ENCODE data around the gene SIX3. TPM values are rescaled to one million over a fixed set of nuclear protein-coding genes. Genes with fewer than 3 reads are reported as not detected.

Gene SIX3
- polyA plus RNA-seq, 1 of the 3 experiments (the other 2 are of a cell fraction): 0.58 TPM

DNA sequence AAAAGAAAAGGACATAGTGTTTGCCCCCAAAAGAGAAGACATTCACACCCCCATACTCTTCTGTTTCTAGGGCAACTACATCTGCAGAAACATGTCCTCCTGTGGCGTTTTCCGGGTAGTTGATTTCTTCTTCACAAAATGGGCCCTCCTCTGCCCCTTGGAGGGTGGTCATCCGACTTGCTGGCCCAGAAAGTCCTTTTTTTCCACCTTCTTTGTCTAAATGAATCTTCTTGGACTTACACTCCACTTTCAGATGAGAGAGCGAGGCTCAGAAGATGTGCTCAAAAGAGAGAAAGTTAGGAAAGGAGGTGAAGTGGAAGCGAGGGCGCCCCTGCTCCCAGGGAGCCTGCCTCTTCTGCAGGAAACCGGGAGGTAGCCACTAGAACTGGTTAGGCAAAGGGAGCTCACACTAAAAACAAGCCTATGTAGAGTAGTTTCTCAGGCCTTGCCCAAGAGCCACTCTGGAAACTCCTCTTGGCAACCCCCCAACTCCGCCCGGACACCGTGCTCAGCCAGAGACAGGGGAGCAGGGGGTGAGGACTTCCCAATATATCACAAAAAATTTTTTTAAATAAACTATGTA, 10.2 kb upstream of the SIX3 start:
- no peak for DNase-seq
- ChIA-PET CTCF (interaction anchor here (0.6 to 1.2 kb wide), 3 partner anchors 69 to 452 kb away, joined by 3 to 5 read pairs (median 4); no protein-coding TSS in a partner anchor), POLR2A (no interaction called here)
- Histone ChIP-seq H3F3A (replicated peaks; ENCODE audit: insufficient read depth) (no peaks in the 10 kb centered on the region), H3K9me3 (no peaks in the 10 kb centered on the region), H3K4me3 (ENCODE audit: low read depth in 2 of 2, low read length in 1 of 2) (no peak overlapping the region), H3K4me2 (no peak overlapping the region), H3K4me1 (ENCODE audit: control insufficient read depth in 1 of 2, insufficient read depth in 2 of 2, low read depth in 1 of 2, low read length in 1 of 2) (peaks cover 0 to 15% of the 10 kb centered on the region in 2 experiments; a peak in 2 of 4 replicates), H4K20me1 (ENCODE audit: insufficient read depth) (no peaks in the 10 kb centered on the region), H3K9me2 (no peaks in the 10 kb centered on the region), H3K9ac (no peak overlapping the region), H2AFZ (ENCODE audit: low read depth) (no peak overlapping the region), H3K79me2 (ENCODE audit: insufficient read depth) (no peaks in the 10 kb centered on the region), H3K27me3 (ENCODE audit: insufficient read depth) (peaks cover 39% of the 10 kb centered on the region), H3K36me3 (replicated peaks in 1 of 2; ENCODE audit: control insufficient read depth in 1 of 2, insufficient read depth in 2 of 2, low read length in 1 of 2) (no peaks in the 10 kb centered on the region), H3K27ac (ENCODE audit: low read depth in 2 of 2, low read length in 1 of 2) (no peak overlapping the region)
- TF ChIP-seq, protein P1, sequence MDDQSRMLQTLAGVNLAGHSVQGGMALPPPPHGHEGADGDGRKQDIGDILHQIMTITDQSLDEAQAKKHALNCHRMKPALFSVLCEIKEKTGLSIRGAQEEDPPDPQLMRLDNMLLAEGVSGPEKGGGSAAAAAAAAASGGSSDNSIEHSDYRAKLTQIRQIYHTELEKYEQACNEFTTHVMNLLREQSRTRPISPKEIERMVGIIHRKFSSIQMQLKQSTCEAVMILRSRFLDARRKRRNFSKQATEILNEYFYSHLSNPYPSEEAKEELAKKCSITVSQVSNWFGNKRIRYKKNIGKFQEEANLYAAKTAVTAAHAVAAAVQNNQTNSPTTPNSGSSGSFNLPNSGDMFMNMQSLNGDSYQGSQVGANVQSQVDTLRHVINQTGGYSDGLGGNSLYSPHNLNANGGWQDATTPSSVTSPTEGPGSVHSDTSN (IDR thresholded peaks at IDR 0.05): no peak
- TF ChIP-seq, protein P2, sequence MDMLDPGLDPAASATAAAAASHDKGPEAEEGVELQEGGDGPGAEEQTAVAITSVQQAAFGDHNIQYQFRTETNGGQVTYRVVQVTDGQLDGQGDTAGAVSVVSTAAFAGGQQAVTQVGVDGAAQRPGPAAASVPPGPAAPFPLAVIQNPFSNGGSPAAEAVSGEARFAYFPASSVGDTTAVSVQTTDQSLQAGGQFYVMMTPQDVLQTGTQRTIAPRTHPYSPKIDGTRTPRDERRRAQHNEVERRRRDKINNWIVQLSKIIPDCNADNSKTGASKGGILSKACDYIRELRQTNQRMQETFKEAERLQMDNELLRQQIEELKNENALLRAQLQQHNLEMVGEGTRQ (IDR thresholded peaks at IDR 0.05; ENCODE audit: borderline replicate concordance, low read depth, low read length): no peak
- TF ChIP-seq RXRA (IDR thresholded peaks at IDR 0.05; ENCODE audit: borderline replicate concordance, low read depth) (no peak), JUND (IDR thresholded peaks at IDR 0.05) (no peak), TEAD4 (IDR thresholded peaks at IDR 0.05; ENCODE audit: borderline replicate concordance, insufficient read depth) (no peak), NFIC (IDR thresholded peaks at IDR 0.05; ENCODE audit: borderline replicate concordance) (no peak), GATA2 (CRISPR knock-in tag; IDR thresholded peaks at IDR 0.05) (no peak), NRF1 (IDR thresholded peaks at IDR 0.05; ENCODE audit: low read depth, low read length) (no peak), MEF2A (IDR thresholded peaks at IDR 0.05; ENCODE audit: borderline replicate concordance, low read depth) (no peak), SIN3A (IDR thresholded peaks at IDR 0.05; ENCODE audit: borderline replicate concordance, low read depth, low read length) (no peak), POLR2AphosphoS5 (IDR thresholded peaks at IDR 0.05; ENCODE audit: low read depth, low read length) (no peak), FOXM1 (IDR thresholded peaks at IDR 0.05; ENCODE audit: low read depth) (no peak), FOXJ3 (CRISPR knock-in tag; IDR thresholded peaks at IDR 0.05) (no peak), ELF1 (IDR thresholded peaks at IDR 0.05) (no peak), RAD21 (IDR thresholded peaks at IDR 0.05; ENCODE audit: low read length) (no peak), MXI1 (IDR thresholded peaks at IDR 0.05; ENCODE audit: low read depth, low read length) (no peak), RFX5 (IDR thresholded peaks at IDR 0.05; ENCODE audit: low read length) (no peak), EZH2phosphoT487 (IDR thresholded peaks at IDR 0.05; ENCODE audit: borderline replicate concordance, low read depth) (no peak)
- TF ChIP-seq, protein P3, sequence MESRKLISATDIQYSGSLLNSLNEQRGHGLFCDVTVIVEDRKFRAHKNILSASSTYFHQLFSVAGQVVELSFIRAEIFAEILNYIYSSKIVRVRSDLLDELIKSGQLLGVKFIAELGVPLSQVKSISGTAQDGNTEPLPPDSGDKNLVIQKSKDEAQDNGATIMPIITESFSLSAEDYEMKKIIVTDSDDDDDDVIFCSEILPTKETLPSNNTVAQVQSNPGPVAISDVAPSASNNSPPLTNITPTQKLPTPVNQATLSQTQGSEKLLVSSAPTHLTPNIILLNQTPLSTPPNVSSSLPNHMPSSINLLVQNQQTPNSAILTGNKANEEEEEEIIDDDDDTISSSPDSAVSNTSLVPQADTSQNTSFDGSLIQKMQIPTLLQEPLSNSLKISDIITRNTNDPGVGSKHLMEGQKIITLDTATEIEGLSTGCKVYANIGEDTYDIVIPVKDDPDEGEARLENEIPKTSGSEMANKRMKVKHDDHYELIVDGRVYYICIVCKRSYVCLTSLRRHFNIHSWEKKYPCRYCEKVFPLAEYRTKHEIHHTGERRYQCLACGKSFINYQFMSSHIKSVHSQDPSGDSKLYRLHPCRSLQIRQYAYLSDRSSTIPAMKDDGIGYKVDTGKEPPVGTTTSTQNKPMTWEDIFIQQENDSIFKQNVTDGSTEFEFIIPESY (IDR thresholded peaks at IDR 0.05; ENCODE audit: borderline replicate concordance, low read depth): no peak
- TF ChIP-seq, protein P4, sequence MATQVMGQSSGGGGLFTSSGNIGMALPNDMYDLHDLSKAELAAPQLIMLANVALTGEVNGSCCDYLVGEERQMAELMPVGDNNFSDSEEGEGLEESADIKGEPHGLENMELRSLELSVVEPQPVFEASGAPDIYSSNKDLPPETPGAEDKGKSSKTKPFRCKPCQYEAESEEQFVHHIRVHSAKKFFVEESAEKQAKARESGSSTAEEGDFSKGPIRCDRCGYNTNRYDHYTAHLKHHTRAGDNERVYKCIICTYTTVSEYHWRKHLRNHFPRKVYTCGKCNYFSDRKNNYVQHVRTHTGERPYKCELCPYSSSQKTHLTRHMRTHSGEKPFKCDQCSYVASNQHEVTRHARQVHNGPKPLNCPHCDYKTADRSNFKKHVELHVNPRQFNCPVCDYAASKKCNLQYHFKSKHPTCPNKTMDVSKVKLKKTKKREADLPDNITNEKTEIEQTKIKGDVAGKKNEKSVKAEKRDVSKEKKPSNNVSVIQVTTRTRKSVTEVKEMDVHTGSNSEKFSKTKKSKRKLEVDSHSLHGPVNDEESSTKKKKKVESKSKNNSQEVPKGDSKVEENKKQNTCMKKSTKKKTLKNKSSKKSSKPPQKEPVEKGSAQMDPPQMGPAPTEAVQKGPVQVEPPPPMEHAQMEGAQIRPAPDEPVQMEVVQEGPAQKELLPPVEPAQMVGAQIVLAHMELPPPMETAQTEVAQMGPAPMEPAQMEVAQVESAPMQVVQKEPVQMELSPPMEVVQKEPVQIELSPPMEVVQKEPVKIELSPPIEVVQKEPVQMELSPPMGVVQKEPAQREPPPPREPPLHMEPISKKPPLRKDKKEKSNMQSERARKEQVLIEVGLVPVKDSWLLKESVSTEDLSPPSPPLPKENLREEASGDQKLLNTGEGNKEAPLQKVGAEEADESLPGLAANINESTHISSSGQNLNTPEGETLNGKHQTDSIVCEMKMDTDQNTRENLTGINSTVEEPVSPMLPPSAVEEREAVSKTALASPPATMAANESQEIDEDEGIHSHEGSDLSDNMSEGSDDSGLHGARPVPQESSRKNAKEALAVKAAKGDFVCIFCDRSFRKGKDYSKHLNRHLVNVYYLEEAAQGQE (IDR thresholded peaks at IDR 0.05; ENCODE audit: low read depth, low read length): no peak
- WGBS (ENCODE audit: low lambda C conversion rate): 83% methylated on average over 10 of the region's 10 CpGs
